Activated CD4-positive, alpha-beta T cell treated with anti-CD3 and anti-CD28 coated beads for 36 hours (primary cell): ENCODE results near the gene SIRT6. TPM values are rescaled to one million over a fixed set of nuclear protein-coding genes. Genes with fewer than 3 reads are reported as not detected.

Experiments used
- ATAC-seq: fragments of 200-7000 bp; cut with Tn5 transposase; one replicate; pipeline ENCODE4 v1.10.0; 2021; ENCODE audit warnings: mild to moderate bottlenecking, moderate library complexity
- CTCF ChIA-PET: fragments of 350-600 bp; sonication (Branson Sonifier 250); formaldehyde crosslinking; loops from one replicate; lab custom pipeline; 2021; ENCODE audit warnings: antibody characterized with exemption; lab: Charles Lee
- POLR2A ChIA-PET: fragments of 350-600 bp; sonication (Branson Sonifier 250); formaldehyde crosslinking; loops from one replicate; lab custom pipeline; 2021; ENCODE audit warnings: antibody characterized with exemption, inconsistent platforms; lab: Charles Lee
- DNase-seq: peaks from one replicate; pipeline ENCODE4 v3.0.0-alpha.2; 2020
- H3K27ac Mint-ChIP-seq: one replicate; pipeline ENCODE4 v1.8.0; 2021; ENCODE audit warnings: mixed read lengths
- H3K27me3 Mint-ChIP-seq: one replicate; pipeline ENCODE4 v1.8.0; 2021; ENCODE audit warnings: mixed read lengths
- H3K36me3 Mint-ChIP-seq: one replicate; pipeline ENCODE4 v1.8.0; 2021; ENCODE audit warnings: low read depth, mixed read lengths
- H3K4me1 Mint-ChIP-seq: one replicate; pipeline ENCODE4 v1.8.0; 2021; ENCODE audit warnings: mixed read lengths
- H3K4me3 Mint-ChIP-seq: one replicate; pipeline ENCODE4 v1.8.0; 2021; ENCODE audit warnings: mild to moderate bottlenecking, moderate library complexity, mixed read lengths
- H3K9me3 Mint-ChIP-seq: one replicate; pipeline ENCODE4 v1.8.0; 2021; ENCODE audit warnings: low read depth, mixed read lengths
- intact Hi-C, 2 experiments: fragments of 100-400 bp; cut with DNase I in 1 of 2; cut with micrococcal nuclease in 1 of 2; formaldehyde crosslinking; loops; one replicate each; pipeline versions ENCODE4 v1.14.2 to v1.15.1; 2022 to 2024; cut with DNase I, micrococcal nuclease
- total RNA-seq, 2 experiments: library from RNA; stranded (reverse); gene quantifications; one replicate each; pipeline ENCODE4 v1.2.3, GENCODE V29; 2021

SIRT6 gene
- total RNA-seq, 2 experiments from 2014 or later: 26.2 to 29.4 TPM

DNA sequence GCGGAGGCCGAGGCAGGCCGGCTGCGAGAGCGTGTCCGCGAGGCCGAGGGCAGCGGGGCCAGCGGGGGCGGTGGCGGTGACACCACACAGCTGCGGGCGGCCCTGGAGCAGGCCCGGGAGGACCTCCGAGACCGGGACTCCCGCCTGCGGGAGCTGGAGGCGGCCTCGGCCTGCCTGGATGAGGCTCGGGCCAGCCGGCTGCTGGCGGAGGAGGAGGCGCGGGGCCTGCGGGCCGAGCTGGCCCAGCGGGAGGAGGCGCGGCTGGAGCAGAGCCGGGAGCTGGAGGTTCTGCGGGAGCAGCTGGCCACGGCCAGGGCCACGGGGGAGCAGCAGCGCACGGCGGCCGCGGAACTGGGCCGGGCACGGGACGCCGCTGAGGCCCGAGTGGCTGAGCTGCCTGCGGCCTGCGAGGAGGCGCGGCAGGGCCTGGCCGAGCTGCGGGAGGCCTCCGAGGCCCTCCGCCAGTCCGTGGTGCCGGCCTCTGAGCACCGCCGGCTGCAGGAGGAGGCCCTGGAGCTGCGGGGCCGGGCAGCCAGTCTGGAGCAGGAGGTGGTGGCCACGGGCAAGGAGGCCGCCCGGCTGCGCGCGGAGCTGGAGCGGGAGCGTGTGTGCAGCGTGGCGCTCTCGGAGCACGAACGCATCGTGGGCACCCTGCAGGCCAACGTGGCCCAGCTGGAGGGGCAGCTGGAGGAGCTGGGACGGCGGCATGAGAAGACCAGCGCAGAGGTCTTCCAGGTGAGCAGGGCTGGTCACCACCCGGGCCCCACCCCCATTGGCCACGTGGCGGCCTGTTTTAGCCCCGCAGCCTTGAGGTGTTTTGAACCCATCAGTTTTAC, 35.3 kb upstream of the SIRT6 start:
- H3K4me3 Mint-ChIP-seq: no peak overlapping the region
- no peak overlapping the region for H3K27ac Mint-ChIP-seq
- intact Hi-C loops: no loop called here
- ATAC-seq (no peak), DNase-seq (no peak)
- no peaks in the 10 kb centered on the region for H3K9me3 Mint-ChIP-seq
- peaks cover 2% of the 10 kb centered on the region for H3K4me1 Mint-ChIP-seq
- no peaks in the 10 kb centered on the region for H3K27me3 Mint-ChIP-seq
- ChIA-PET POLR2A (no interaction called here), CTCF (interaction anchor here (0.6 to 1.2 kb wide), 4 partner anchors 8 to 353 kb away, joined by 3 to 4 read pairs (median 4); no protein-coding TSS in a partner anchor)
- H3K36me3 Mint-ChIP-seq: no peaks in the 10 kb centered on the region

DNA sequence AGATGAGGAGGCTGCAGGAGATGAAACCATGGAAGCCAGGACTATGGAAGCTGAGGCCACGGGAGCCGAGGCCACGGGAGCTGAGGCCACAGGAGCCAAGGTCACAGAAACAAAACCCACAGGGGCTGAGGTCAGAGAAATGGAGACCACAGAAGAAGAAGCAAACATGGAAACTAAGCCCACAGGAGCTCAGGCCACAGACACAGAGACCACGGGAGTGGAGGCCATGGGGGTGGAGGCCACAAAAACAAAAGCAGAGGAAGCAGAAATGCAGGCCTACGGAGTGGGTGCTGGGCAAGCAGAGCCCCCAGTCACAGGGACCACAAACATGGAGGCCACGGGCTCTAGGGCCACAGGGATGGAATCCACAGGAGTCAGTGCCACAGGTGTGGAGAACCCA, 34.5 kb upstream of the SIRT6 start:
- H3K36me3 Mint-ChIP-seq: no peaks in the 10 kb centered on the region
- no peaks in the 10 kb centered on the region for H3K27me3 Mint-ChIP-seq
- DNase-seq (no peak), ATAC-seq (no peak)
- H3K9me3 Mint-ChIP-seq: no peaks in the 10 kb centered on the region
- POLR2A ChIA-PET: no interaction called here
- intact Hi-C loops: no loop called here
- CTCF ChIA-PET: interaction anchor here (0.5 to 1.2 kb wide), 7 partner anchors 9 to 416 kb away, joined by 3 to 4 read pairs (median 3); no protein-coding TSS in a partner anchor
- H3K4me3 Mint-ChIP-seq: no peak overlapping the region
- H3K4me1 Mint-ChIP-seq: peaks cover 2% of the 10 kb centered on the region
- no peak overlapping the region for H3K27ac Mint-ChIP-seq

DNA sequence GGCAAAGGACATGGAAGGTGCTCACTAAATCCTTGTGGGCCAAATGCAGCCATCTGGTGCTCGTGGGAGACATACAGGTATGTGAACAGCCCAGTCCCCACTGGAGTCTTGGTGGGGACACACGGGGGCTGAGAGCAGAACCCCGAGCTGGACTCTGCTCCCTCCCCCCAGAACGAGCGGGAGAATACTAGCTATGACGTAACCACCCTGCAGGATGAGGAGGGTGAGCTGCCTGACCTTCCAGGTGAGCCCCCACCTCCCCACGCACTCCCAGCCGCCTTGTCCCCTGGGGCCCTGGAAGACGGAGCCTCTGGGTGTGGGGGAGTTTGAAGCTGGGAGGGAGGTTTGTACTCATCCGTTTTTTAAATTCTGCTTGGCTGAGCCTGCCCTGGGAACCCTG, 33.4 kb upstream of the SIRT6 start:
- Mint-ChIP-seq H3K4me1 (peaks cover 2% of the 10 kb centered on the region), H3K9me3 (no peaks in the 10 kb centered on the region), H3K4me3 (no peak overlapping the region), H3K27me3 (no peaks in the 10 kb centered on the region), H3K27ac (no peak overlapping the region), H3K36me3 (no peaks in the 10 kb centered on the region)
- intact Hi-C loops: no loop called here
- POLR2A ChIA-PET: no interaction called here
- CTCF ChIA-PET: interaction anchor here (1.0 kb wide), 1 partner anchor 52 kb away, joined by 3 read pairs; no protein-coding TSS in a partner anchor
- ATAC-seq: no peak
- DNase-seq: no peak

DNA sequence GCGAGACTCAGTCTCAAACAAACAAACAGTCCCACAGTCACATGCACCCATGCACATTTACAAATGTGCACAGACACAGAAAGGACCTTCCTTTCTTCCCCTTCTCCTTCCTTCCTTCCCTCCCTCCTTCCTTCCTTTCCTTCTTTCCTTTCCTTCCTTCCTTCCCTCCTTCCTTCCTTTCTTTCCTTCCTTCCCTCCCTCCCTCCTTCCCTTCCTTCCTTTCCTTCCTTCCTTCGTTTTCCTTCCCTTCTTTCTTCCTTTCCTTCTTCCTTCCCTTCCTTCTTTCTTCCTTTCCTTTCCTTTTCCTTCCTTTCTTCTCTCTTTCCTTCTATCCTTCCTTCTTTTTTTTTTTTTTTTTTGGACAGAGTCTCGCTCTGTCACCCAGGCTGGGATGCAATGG, 30.8 kb upstream of the SIRT6 start:
- intact Hi-C loops: no loop called here
- ATAC-seq (no peak), DNase-seq (no peak)
- Mint-ChIP-seq H3K9me3 (no peaks in the 10 kb centered on the region), H3K4me3 (no peak overlapping the region), H3K27ac (no peak overlapping the region), H3K4me1 (peaks cover 2% of the 10 kb centered on the region), H3K36me3 (no peaks in the 10 kb centered on the region), H3K27me3 (no peaks in the 10 kb centered on the region)
- ChIA-PET POLR2A (no interaction called here), CTCF (interaction anchor here (1.2 kb wide), 1 partner anchor 113 kb away, joined by 3 read pairs; no protein-coding TSS in a partner anchor)

DNA sequence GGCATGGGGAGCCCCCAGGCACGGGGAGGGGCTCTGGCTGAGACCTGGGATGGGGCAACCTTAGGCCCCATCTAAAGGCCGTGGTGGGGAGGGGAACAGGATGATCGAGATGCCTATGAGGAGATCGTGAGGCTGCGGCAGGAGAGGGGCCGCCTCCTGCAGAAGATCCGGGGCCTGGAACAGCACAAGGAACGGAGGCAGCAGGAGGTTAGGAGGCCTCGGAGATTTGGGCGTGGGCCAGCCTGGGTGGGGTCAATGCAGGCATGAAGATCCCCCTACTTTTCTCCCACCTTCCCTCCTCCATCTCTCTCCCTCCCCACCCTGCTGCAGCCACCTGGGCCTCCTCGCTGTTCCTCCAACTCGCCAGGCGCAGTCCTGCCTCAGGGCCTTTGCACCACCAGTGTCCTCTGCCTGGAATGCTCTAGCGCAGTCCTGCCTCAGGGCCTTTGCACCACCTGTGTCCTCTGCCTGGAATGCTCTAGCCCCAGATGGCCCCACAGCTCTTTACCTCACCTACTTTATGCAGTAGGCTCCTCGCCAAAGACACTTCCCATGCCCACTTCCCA, 27.9 kb upstream of the SIRT6 start:
- Mint-ChIP-seq H3K4me3 (no peak overlapping the region), H3K27me3 (peaks cover 3% of the 10 kb centered on the region), H3K9me3 (no peaks in the 10 kb centered on the region), H3K27ac (no peak overlapping the region), H3K36me3 (no peaks in the 10 kb centered on the region), H3K4me1 (peaks cover 2% of the 10 kb centered on the region)
- DNase-seq: no peak
- ChIA-PET POLR2A (no interaction called here), CTCF (no interaction called here)
- intact Hi-C loops: no loop called here
- no peak for ATAC-seq

DNA sequence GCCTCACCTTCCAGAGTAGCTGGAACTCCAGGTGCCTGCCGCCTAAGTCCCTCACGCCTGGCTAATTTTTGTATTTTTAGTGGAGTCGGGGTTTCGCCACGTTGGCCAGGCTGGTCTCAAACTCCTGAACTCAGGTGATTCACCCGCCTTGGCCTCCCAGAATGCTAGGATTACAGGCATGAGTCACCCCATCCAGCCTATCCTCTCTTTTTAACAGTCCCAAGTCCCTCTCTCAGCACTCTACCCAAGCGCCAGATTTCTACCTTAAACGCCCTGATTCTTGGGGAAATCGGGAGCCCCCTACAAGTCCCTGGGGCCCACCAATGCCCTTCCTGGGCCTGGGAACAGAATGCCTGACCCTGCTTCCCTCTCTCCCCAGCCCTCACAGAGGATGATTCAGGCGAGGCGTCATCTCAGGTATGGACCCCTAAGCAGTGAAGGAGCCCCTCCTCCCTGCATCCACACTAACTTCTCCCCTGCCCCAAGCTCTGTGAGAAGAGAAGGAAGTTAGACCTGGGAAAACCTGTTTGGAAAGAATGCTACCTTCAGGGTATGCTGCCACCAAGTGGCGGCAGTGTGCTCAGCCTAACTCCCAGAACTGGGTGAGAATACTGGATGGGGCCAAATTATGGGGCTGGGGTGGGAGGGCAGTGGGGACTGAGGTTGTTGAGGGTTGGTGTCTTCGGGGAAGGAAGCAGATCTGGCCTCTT, 26.2 kb upstream of the SIRT6 start:
- H3K9me3 Mint-ChIP-seq: no peaks in the 10 kb centered on the region
- ATAC-seq (no peak), DNase-seq (no peak)
- H3K36me3 Mint-ChIP-seq: no peaks in the 10 kb centered on the region
- H3K4me3 Mint-ChIP-seq: no peak overlapping the region
- intact Hi-C loops: loop anchor here in 1 of 2 experiments (10.0 kb wide), 1 partner anchor 64 kb away; no protein-coding TSS in a partner anchor
- H3K4me1 Mint-ChIP-seq: no peaks in the 10 kb centered on the region
- peaks cover 5% of the 10 kb centered on the region for H3K27me3 Mint-ChIP-seq
- no peak overlapping the region for H3K27ac Mint-ChIP-seq
- POLR2A ChIA-PET: no interaction called here
- CTCF ChIA-PET: no interaction called here

DNA sequence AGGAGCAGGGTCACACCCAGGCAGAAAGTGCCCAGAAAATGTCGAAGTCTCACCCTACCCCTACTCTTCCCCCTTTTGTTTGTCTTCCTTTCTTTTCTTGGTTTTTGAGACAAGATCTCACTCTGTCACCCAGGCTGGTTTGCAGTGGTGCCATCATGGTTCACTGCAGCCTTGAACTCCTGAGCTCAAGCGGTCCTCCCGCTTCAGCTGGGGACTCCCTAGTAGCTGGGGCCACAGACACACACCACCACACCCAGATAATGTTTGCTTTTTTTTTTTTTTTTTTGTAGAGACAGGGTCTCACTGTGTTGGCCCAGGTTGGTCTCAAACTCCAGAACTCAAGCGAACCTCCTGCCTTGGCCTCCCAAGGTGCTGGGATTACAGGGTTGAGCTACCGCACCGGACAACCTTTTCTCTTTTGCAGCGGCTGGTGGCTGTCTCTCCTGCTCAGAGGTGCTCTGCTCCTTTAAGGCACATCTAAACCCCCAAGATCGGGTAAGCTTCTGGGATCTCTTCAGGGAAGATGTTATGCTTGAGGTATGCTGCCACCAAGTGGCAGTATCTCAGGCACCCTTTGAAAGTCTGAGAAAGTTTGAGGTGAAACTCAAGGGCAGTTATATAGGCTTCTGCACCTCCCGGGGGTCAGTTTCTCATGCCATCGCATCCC, 24.6 kb upstream of the SIRT6 start:
- no peak overlapping the region for H3K27ac Mint-ChIP-seq
- no peak overlapping the region for H3K4me3 Mint-ChIP-seq
- no peak for DNase-seq
- no peaks in the 10 kb centered on the region for H3K9me3 Mint-ChIP-seq
- H3K36me3 Mint-ChIP-seq: no peaks in the 10 kb centered on the region
- ChIA-PET POLR2A (no interaction called here), CTCF (interaction anchor here (0.7 to 1.0 kb wide), 2 partner anchors 10 to 1150 kb away, joined by 4 to 5 read pairs; no protein-coding TSS in a partner anchor)
- no peaks in the 10 kb centered on the region for H3K4me1 Mint-ChIP-seq
- ATAC-seq: no peak
- peaks cover 5% of the 10 kb centered on the region for H3K27me3 Mint-ChIP-seq
- intact Hi-C loops: loop anchor here in 1 of 2 experiments (10.0 kb wide), 1 partner anchor 62 kb away; no protein-coding TSS in a partner anchor

DNA sequence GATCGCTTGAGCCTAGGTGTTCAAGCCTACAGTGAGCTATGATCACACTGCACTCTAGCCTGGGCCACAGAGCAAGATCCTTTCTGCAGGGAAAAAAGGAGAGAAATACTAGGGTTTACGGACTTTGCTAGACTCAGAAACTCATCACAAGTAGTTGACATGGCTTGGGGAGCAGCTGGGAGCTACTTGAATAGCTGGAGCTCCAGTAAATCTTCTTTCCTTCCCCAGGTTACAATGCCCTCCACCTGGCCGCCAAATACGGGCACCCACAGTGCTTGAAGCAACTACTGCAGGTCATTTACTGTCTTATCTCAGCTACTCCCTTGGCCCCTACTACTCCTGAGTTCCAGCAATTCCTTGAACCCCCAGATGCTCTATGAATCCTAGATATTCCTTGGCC, 19.4 kb upstream of the SIRT6 start:
- intact Hi-C loops: loop anchor here in 1 of 2 experiments (5.0 to 10.0 kb wide), 2 partner anchors 34 to 57 kb away; no protein-coding TSS in a partner anchor
- Mint-ChIP-seq H3K27me3 (peaks cover 25% of the 10 kb centered on the region), H3K36me3 (no peaks in the 10 kb centered on the region), H3K9me3 (peaks cover 9% of the 10 kb centered on the region), H3K4me1 (peaks cover 8% of the 10 kb centered on the region), H3K27ac (no peak overlapping the region), H3K4me3 (no peak overlapping the region)
- ATAC-seq (no peak), DNase-seq (no peak)
- CTCF ChIA-PET: interaction anchor here (0.5 to 1.8 kb wide), 8 partner anchors 11 to 353 kb away, joined by 3 to 8 read pairs (median 4); partner anchors contain the start of gene EEF2
- POLR2A ChIA-PET: interaction anchor here (0.6 kb wide), 2 partner anchors 355 to 461 kb away, joined by 3 to 4 read pairs; no protein-coding TSS in a partner anchor

DNA sequence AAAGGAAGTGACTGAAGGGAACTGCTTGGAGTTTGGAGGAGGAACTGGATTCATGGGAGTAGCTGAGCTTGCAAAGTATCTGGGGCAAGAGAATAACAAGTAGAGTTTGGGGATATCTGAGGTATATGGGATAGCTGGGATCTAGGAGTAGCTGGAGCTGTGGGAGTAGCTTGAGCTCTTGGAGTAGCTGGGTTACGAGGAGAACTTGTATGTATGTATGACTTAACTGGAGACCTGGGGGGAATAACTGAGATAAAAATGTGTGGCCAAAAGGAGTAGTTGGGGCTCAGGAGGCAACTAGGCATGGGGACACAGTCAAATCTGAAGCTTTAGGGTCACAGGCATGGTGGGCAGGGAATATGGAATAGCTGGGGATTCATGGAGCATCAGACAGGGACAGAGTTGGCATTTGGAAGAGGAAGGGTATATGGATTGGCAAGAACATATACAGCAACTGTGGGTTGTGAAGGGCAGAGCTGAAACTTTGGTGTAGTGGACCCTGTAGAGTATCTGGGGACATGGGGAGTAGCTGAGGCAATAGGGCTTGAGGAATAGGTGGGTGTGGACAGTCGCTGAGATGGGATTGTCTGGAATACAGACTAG, 18.7 kb upstream of the SIRT6 start:
- ChIA-PET POLR2A (interaction anchor here (0.6 kb wide), 1 partner anchor 355 kb away, joined by 4 read pairs; no protein-coding TSS in a partner anchor), CTCF (interaction anchor here (0.6 to 2.3 kb wide), 7 partner anchors 10 to 215 kb away, joined by 3 to 8 read pairs (median 4); partner anchors contain the start of gene EEF2)
- intact Hi-C loops: loop anchor here in 1 of 2 experiments (5.0 to 10.0 kb wide), 2 partner anchors 34 to 56 kb away; no protein-coding TSS in a partner anchor
- Mint-ChIP-seq H3K4me1 (peaks cover 8% of the 10 kb centered on the region), H3K27ac (no peak overlapping the region), H3K36me3 (no peaks in the 10 kb centered on the region), H3K27me3 (peaks cover 30% of the 10 kb centered on the region), H3K9me3 (peaks cover 9% of the 10 kb centered on the region), H3K4me3 (no peak overlapping the region)
- DNase-seq: no peak
- no peak for ATAC-seq

DNA sequence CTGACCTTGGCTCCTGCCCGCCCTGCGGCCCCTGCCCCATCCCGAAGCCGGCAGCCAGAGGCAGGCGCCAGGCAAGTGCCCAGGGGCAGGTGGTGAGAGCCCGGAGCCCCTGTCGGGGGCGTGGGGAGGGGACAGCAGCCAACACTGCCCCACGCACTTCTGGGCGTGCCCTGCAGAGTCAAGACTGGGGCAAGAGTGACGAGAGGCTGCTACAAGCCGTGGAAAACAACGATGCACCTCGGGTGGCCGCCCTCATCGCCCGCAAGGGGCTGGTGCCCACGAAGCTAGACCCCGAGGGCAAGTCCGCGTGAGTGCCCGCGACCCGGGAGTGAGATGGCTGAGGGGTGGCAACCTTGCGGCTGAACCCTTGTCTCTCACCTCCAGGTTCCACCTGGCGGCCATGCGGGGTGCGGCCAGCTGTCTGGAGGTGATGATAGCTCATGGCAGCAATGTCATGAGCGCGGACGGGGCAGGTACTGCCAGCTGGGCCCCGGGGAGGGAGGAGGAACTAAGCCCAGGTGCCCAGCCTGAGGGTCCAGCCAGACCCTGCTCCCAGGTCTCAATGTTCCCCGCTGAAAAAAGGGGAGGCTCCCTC, 17.4 kb upstream of the SIRT6 start:
- ATAC-seq: no peak
- DNase-seq: no peak
- intact Hi-C loops: loop anchor here in 1 of 2 experiments (5.0 to 10.0 kb wide), 2 partner anchors 32 to 55 kb away; no protein-coding TSS in a partner anchor
- ChIA-PET POLR2A (no interaction called here), CTCF (interaction anchor here (1.4 to 2.3 kb wide), 2 partner anchors 12 to 214 kb away, joined by 7 read pairs; partner anchors contain the start of gene EEF2)
- peaks cover 34% of the 10 kb centered on the region for H3K27me3 Mint-ChIP-seq
- peaks cover 9% of the 10 kb centered on the region for H3K9me3 Mint-ChIP-seq
- peaks cover 8% of the 10 kb centered on the region for H3K4me1 Mint-ChIP-seq
- H3K27ac Mint-ChIP-seq: no peak overlapping the region
- H3K36me3 Mint-ChIP-seq: no peaks in the 10 kb centered on the region
- no peak overlapping the region for H3K4me3 Mint-ChIP-seq
